HG02798 (cell line): ENCODE results near the gene HLX.

Source experiments
- ATAC-seq: cut with Tn5 transposase; IDR thresholded peaks from one replicate; pipeline ENCODE4 v1.9.1; 2021; ENCODE audit warnings: mild to moderate bottlenecking; ENCODE audit not compliant: unreplicated experiment, poor library complexity

Gene HLX

GRCh38 chr1:220921498-220921897 lies 42.3 kb downstream of the HLX start:
- ATAC-seq, result no peak

- ATAC-seq, result no peak
Measured at GRCh38 chr1:220921971-220922635, 42.9 kb downstream of the HLX start.

GRCh38 chr1:220922951-220923350 lies 43.7 kb downstream of the HLX start:
- no peak for ATAC-seq

- no peak for ATAC-seq
Measured at GRCh38 chr1:220924331-220924970, 45.2 kb downstream of the HLX start.

GRCh38 chr1:220925707-220926106 lies 46.5 kb downstream of the HLX start:
- ATAC-seq, result no peak

- ATAC-seq, result no peak
Measured at GRCh38 chr1:220926146-220926545, 46.9 kb downstream of the HLX start.

GRCh38 chr1:220927442-220927841 lies 48.2 kb downstream of the HLX start:
- ATAC-seq, result no peak

GRCh38 chr1:220928320-220928719 lies 49.1 kb downstream of the HLX start:
- ATAC-seq, result no peak

- ATAC-seq, result no peak
Measured at GRCh38 chr1:220928725-220929300, 49.6 kb downstream of the HLX start.

GRCh38 chr1:220929304-220929703 lies 50.1 kb downstream of the HLX start:
- no peak for ATAC-seq
